ENCODE data around the gene NRIP2.
"Not testable (repeated sequence)": the region's sequence is repeated elsewhere in the genome, so short reads cannot be mapped to it uniquely, and the experiment has no call there.

The NRIP2 gene, protein sequence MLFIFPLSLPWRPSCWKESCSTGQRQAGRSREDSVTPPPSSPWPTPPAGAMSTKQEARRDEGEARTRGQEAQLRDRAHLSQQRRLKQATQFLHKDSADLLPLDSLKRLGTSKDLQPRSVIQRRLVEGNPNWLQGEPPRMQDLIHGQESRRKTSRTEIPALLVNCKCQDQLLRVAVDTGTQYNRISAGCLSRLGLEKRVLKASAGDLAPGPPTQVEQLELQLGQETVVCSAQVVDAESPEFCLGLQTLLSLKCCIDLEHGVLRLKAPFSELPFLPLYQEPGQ

DNA sequence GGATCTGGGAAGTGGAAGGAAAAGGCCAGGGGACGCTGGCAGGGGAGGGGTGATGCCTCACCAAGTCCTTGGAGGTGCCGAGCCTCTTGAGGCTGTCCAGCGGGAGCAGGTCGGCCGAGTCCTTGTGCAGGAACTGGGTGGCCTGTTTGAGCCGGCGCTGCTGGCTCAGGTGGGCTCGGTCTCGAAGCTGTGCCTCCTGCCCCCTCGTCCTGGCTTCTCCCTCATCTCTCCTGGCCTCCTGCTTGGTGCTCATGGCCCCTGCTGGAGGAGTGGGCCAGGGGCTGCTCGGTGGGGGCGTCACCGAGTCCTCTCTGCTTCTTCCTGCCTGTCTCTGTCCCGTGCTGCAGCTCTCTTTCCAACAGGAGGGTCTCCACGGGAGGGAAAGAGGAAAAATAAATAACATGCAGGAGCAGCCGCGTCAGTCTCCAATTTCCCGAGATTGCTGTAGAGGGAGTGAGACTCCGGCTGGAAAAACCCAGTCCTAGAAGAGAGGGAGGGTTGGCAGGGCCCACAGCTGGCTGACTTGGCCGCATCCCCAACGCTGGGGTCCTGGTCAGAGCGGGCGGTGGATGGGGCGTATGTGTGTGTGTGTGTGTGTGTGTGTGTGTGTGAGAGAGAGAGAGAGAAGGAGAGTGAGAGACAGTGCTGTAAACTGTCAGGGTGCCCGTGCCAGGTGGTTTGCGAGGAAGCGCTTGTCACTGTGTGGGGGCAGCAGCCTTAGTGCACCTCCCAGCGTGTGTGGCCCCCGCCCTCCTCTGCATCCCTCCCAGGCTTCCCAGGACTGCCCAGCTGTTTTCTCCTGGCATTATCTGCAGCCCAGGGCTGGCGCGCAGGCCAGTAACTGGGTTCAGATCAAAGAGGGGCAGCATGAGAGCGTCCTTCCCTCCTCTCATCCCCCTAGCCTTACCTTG lies at the start of gene NRIP2:
Gene NRIP2, minus strand, starts transcription at position 455 of the 911 bp plus-strand sequence. Its CDS starts 52 bp downstream, at position 403.
- no peak within 1 kb of the TSS for H3K4me3 ChIP-seq (ENCODE audit: low read depth, low read length)

DNA sequence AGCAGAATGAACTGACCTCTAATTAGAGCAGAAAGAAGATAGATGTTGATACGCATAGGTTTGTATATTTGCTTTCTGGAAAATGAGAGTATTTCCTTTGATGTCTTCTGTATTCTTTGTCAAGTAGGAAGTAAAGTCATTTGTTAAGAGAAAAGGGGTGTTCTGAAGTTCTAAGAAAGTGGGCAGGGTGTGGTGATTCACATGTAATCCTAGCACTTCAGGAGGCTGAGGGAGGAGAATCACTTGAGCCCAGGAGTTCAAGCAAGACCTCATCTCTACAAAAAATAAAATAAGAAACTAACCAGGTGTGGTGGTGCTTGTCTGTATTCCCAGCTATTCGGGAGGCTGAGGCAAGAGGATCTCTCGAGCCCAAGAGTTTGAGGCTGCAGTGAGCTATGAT lies 45.0 kb upstream of the NRIP2 start:
- H3K4me3 ChIP-seq (ENCODE audit: low read depth, low read length) = no peak overlapping the region
- TF ChIP-seq, protein P1, sequence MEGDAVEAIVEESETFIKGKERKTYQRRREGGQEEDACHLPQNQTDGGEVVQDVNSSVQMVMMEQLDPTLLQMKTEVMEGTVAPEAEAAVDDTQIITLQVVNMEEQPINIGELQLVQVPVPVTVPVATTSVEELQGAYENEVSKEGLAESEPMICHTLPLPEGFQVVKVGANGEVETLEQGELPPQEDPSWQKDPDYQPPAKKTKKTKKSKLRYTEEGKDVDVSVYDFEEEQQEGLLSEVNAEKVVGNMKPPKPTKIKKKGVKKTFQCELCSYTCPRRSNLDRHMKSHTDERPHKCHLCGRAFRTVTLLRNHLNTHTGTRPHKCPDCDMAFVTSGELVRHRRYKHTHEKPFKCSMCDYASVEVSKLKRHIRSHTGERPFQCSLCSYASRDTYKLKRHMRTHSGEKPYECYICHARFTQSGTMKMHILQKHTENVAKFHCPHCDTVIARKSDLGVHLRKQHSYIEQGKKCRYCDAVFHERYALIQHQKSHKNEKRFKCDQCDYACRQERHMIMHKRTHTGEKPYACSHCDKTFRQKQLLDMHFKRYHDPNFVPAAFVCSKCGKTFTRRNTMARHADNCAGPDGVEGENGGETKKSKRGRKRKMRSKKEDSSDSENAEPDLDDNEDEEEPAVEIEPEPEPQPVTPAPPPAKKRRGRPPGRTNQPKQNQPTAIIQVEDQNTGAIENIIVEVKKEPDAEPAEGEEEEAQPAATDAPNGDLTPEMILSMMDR (IDR thresholded peaks at IDR 0.05; ENCODE audit: borderline replicate concordance, insufficient read depth, low read depth, low read length) = no peak

More for the DNA sequence above, at the start of gene NRIP2:
- TF ChIP-seq, protein P1 (IDR thresholded peaks at IDR 0.05; ENCODE audit: borderline replicate concordance, insufficient read depth, low read depth, low read length) = no peak

DNA sequence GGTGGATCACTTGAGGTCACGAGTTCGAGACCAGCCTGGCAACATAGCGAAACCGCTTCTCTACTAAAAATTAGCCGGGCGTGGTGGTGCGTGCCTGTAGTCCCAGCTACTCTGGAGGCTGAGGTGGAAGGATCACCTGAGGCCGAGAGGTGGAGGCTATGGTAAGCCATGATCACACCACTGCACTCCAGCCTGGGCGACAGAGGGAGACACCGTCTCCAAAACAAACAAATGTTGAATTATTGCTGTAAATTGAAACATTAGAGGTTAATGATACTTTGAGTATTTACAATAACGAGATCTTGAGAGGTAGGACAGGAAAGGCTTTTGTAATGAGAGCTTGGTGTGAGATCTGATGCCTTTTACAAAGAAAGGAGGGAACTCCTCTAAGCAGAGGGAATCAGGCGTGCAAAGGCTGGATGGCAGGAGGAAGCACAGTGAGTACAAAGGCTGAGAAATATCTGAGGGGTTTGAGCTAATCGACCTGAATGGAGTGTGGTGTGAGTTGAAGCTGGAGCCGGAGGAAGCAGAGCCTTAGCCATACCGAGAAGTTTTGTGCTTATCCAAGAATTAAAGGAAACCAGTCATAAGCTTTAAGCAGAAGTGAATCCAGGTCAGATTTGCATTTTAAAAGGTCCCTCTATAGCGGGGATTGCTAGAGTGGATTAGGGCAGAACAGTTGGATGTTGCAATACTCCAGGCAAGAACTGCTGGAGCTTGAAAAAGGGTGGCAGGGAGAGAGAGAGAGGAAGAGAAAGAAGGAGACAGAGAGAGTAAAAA lies 43.3 kb upstream of the NRIP2 start:
- peak overlapping the region; percentile 94 for H3K4me3 ChIP-seq (ENCODE audit: low read depth, low read length)
- TF ChIP-seq, protein P1 (IDR thresholded peaks at IDR 0.05; ENCODE audit: borderline replicate concordance, insufficient read depth, low read depth, low read length) = no peak

DNA sequence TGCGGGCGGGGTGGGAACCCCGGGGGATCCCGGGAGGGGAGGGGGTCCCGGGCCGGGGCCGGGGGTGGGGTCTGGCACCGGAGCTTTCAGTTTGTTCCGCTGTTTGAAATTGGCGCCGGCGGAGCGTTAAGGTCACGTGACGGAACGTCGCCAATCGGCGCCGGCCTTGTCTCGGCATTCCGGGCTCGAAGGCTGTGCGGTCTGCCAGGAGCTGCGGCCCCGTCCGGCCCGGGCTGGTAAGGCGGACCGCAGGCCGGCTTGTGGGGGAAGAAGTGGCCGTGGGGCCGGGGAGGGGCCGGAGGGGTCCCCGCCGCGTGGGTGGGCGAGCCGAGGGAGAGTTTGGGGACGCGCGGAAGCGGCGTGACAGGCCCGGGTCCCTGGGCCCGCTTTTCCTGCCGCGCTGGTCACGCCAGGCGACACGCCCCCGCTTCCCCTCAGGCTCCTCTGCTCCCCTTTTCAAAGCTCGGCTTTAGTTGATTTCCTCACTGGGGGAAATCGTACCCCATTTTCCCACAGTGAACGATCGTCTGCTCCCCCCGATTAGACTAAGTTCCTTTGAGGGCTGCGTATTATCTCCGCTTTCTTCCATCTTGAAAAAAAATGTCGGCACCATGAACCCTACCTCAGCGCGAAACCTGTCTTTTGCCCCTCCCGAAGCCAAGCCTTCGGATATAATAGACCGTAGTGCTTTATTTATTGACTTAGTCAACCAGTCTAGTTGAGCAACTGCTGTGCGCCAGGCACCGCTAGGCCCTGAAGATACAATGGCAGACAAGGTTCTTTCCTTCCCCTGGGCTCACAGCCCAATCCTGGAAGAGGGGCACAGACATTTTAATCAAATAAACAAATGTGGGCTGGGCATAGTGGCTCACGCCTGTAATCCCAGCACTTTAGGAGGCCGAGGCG lies 42.5 kb upstream of the NRIP2 start, which contains the start of the genes FOXM1 and RHNO1:
Gene FOXM1, minus strand, starts transcription at position 128 of the 906 bp plus-strand sequence. CDS start 2,696 bp downstream, outside the sequence.
Gene RHNO1, plus strand, starts transcription at position 177 of the 906 bp plus-strand sequence. CDS start 8,144 bp downstream, outside the sequence.
- TF ChIP-seq, protein P1 (IDR thresholded peaks at IDR 0.05; ENCODE audit: borderline replicate concordance, insufficient read depth, low read depth, low read length) = no peak
- peak within 1 kb of the TSS; percentile 94 for H3K4me3 ChIP-seq (ENCODE audit: low read depth, low read length)

DNA sequence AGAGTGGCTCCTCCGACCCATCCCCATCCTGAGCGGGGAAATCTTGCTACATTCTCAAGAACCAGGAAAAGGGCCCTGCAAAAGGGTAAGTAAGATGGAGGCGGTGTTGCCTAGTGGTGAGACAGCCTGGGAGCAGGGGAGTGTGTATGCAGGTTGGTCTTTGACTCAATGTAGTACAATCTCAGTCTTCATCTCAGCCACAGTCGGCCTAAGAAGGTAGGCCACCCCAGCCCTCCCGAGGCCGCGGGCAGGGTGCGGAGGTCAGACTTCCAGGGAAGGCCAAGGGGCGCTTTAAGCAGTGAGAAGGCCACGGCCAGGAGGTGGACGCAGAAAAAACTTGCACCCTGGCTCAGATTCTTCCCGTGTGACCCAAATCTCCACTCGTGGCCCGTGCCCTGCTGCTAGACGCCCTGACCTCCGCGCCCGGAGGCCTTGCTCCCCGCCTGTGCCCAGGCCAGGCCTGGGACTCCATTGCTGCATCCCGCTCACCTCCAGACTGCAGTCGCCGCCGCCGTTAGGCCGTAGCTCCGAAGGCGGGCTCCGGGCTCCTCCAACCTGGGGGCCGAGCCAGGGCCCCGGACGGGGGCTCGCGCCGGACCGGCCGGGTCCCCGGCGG lies 41.7 kb upstream of the NRIP2 start:
- TF ChIP-seq, protein P1 (IDR thresholded peaks at IDR 0.05; ENCODE audit: borderline replicate concordance, insufficient read depth, low read depth, low read length) = no peak

DNA sequence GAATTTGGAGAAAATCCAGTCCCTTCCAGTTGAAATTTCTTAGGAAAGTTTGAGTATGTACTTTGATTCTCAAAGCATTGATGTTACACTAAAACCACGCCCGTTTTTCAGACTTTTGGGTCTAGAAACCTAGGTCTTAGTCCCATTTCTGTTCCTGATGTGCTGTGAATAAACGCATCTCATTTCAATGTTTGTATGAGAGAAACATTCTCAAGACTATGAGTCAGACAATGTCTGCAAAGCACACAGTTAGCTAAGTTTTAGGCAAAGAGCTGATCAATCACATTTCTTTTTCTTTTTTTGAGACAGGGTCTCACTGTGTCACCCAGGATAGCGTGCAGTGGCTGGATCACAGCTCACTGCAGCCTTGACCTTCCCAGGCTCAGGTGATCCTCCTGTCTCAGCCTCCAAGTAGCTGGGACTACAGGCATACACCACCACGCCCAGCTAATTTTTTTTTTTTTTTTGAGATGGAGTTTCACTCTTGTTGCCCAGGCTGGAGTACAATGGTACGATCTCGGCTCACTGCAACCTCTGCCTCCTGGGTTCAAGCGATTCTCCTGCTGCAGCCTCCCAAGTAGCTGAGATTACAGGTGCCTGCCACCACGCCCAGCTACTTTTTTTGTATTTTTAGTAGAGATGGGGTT lies 34.3 kb upstream of the NRIP2 start:
- not testable (repeated sequence) for H3K4me3 ChIP-seq (ENCODE audit: low read depth, low read length)

More for the DNA sequence above, 41.7 kb upstream of the NRIP2 start:
- peak overlapping the region; percentile 94 for H3K4me3 ChIP-seq (ENCODE audit: low read depth, low read length)
